ENCODE data around the gene ELOB.

DNA sequence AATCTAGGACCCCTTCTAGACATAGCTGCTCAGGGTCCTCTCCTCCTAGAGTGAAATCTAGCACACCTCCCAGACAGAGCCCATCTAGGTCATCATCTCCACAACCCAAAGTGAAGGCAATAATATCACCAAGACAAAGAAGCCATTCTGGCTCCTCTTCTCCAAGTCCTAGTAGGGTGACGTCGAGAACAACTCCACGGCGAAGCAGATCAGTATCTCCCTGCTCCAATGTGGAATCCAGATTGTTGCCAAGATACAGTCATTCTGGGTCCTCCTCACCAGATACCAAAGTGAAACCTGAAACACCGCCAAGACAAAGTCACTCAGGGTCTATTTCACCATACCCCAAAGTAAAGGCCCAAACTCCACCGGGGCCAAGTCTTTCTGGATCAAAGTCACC, 13.9 kb downstream of the ELOB start:
- TF ChIP-seq, protein P1, sequence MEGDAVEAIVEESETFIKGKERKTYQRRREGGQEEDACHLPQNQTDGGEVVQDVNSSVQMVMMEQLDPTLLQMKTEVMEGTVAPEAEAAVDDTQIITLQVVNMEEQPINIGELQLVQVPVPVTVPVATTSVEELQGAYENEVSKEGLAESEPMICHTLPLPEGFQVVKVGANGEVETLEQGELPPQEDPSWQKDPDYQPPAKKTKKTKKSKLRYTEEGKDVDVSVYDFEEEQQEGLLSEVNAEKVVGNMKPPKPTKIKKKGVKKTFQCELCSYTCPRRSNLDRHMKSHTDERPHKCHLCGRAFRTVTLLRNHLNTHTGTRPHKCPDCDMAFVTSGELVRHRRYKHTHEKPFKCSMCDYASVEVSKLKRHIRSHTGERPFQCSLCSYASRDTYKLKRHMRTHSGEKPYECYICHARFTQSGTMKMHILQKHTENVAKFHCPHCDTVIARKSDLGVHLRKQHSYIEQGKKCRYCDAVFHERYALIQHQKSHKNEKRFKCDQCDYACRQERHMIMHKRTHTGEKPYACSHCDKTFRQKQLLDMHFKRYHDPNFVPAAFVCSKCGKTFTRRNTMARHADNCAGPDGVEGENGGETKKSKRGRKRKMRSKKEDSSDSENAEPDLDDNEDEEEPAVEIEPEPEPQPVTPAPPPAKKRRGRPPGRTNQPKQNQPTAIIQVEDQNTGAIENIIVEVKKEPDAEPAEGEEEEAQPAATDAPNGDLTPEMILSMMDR (IDR thresholded peaks at IDR 0.05; ENCODE audit: insufficient read depth, low read depth, low read length) = no peak
- no peak for TF ChIP-seq EZH2 (IDR thresholded peaks at IDR 0.05; ENCODE audit: insufficient read depth, low read length)

Measured in astrocyte (in vitro differentiated cells and primary cell).